ENCODE results near the gene C5orf58.

GRCh38 chr5:170200876-170201275, 31.9 kb upstream of the C5orf58 start:
- no peak for TF ChIP-seq CTCF (IDR thresholded peaks at IDR 0.05)
- no peak for TF ChIP-seq POLR2A (IDR thresholded peaks at IDR 0.05)

Measured in heart left ventricle (tissue), 13 donors.